ENCODE data around the gene RPL37.

GRCh38 chr5:40866844-40867243 lies 31.8 kb upstream of the RPL37 start:
- TF ChIP-seq POLR2A (IDR thresholded peaks at IDR 0.05; ENCODE audit: low read length) (no peak), GATA1 (IDR thresholded peaks at IDR 0.05; ENCODE audit: low read depth, low read length) (no peak)

All from erythroblast (primary cell).